ENCODE data around the gene HK1.

DNA sequence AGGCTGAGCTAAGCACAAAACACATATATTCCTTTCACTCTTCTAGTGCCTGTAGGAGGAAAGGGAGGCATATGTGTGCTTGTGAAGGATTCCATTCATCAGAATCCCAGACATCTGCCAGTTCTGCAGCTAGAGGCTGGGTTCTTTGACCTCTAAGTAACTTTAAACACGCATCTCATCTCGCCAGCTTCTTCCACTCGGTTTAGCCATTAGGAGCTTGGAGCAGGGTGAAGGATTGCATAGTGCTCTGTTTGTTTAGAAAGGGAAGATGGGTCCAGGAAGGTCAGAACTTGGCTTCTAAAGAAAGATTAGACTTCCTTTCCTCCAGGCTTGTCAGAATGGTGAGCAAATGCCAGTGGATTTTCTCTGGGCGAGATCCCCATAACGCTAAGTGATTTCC lies 43.6 kb downstream of the HK1 start:
- TF ChIP-seq, protein P1, sequence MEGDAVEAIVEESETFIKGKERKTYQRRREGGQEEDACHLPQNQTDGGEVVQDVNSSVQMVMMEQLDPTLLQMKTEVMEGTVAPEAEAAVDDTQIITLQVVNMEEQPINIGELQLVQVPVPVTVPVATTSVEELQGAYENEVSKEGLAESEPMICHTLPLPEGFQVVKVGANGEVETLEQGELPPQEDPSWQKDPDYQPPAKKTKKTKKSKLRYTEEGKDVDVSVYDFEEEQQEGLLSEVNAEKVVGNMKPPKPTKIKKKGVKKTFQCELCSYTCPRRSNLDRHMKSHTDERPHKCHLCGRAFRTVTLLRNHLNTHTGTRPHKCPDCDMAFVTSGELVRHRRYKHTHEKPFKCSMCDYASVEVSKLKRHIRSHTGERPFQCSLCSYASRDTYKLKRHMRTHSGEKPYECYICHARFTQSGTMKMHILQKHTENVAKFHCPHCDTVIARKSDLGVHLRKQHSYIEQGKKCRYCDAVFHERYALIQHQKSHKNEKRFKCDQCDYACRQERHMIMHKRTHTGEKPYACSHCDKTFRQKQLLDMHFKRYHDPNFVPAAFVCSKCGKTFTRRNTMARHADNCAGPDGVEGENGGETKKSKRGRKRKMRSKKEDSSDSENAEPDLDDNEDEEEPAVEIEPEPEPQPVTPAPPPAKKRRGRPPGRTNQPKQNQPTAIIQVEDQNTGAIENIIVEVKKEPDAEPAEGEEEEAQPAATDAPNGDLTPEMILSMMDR (IDR thresholded peaks at IDR 0.05; ENCODE audit: low read depth, low read length) = no peak
- no peak for TF ChIP-seq EZH2phosphoT487 (IDR thresholded peaks at IDR 0.05; ENCODE audit: low read depth)
